ENCODE results near the gene BCL7B. TPM values are rescaled to one million over a fixed set of nuclear protein-coding genes. Genes with fewer than 3 reads are reported as not detected.

The BCL7B gene
- total and polyA plus RNA-seq, 2 of the 13 experiments (the other 11 are each of a cell fraction or from before 2014, with no cell fraction given): 24.3 to 38.2 TPM

- TF ChIP-seq TFDP1 (CRISPR knock-in tag; IDR thresholded peaks at IDR 0.05; ENCODE audit: borderline replicate concordance) (no peak), POGK (CRISPR knock-in tag; conservative IDR thresholded peaks at IDR 0.05) (no peak), POGZ (CRISPR knock-in tag; IDR thresholded peaks at IDR 0.05) (no peak), KDM1A (CRISPR knock-in tag; IDR thresholded peaks at IDR 0.05) (no peak), NPAS2 (CRISPR knock-in tag; IDR thresholded peaks at IDR 0.05; ENCODE audit: borderline replicate concordance) (no peak), NFYC (CRISPR knock-in tag; IDR thresholded peaks at IDR 0.05) (no peak), ZNF512B (CRISPR knock-in tag; IDR thresholded peaks at IDR 0.05; ENCODE audit: borderline replicate concordance) (no peak), BRCA1 (CRISPR knock-in tag; IDR thresholded peaks at IDR 0.05) (no peak), GRHL1 (CRISPR knock-in tag; conservative IDR thresholded peaks at IDR 0.05) (no peak), DR1 (CRISPR knock-in tag; IDR thresholded peaks at IDR 0.05) (no peak), E2F2 (CRISPR knock-in tag; IDR thresholded peaks at IDR 0.05; ENCODE audit: borderline replicate concordance) (no peak), DPF2 (CRISPR knock-in tag; IDR thresholded peaks at IDR 0.05; ENCODE audit: borderline replicate concordance, low read depth) (no peak), ZNF589 (CRISPR knock-in tag; conservative IDR thresholded peaks at IDR 0.05) (no peak), MAX (IDR thresholded peaks at IDR 0.05) (no peak), DZIP1 (CRISPR knock-in tag; IDR thresholded peaks at IDR 0.05) (no peak), ZC3H4 (CRISPR knock-in tag; IDR thresholded peaks at IDR 0.05; ENCODE audit: borderline replicate concordance) (no peak; the same call in 1 of the 2 replicates), MED13 (CRISPR knock-in tag; IDR thresholded peaks at IDR 0.05) (no peak)
Observed at GRCh38 chr7:73577627-73578341, 20.3 kb upstream of the BCL7B start (continued).
